Natural killer cell (primary cell): Measurements from ENCODE around the gene GRID2. TPM values are rescaled to one million over a fixed set of nuclear protein-coding genes. Genes with fewer than 3 reads are reported as not detected.

Experiments
- ATAC-seq, 3 donors: fragments of 150-1000 bp in 2 of 3; fragments of 200-7000 bp in 1 of 3; cut with Tn5 transposase; 1 replicate in 1 of 3; 2 replicates in 2 of 3; pipeline ENCODE4 v1.10.0; 2021; ENCODE audit warnings: mild to moderate bottlenecking in 2 of 3, moderate library complexity in 2 of 3
- DNase-seq, 2 donors: peaks; one replicate each; pipeline versions ENCODE4 v3.0.0 to v3.0.0-alpha.2; 2013 to 2021; ENCODE audit warnings: mixed read lengths in 1 of 2
- H3K27ac ChIP-seq: one replicate; pipeline ENCODE4 v1.5.1; 2013; ENCODE audit warnings: mild to moderate bottlenecking, low read length
- H3K27me3 ChIP-seq: one replicate; pipeline ENCODE4 v1.6.1; 2013; ENCODE audit warnings: low read length; ENCODE audit not compliant: control insufficient read depth, insufficient read depth
- H3K36me3 ChIP-seq: one replicate; pipeline ENCODE4 v1.6.1; 2013; ENCODE audit warnings: low read length; ENCODE audit not compliant: control insufficient read depth, insufficient read depth
- H3K4me1 ChIP-seq: one replicate; pipeline ENCODE4 v1.6.1; 2013; ENCODE audit warnings: low read length; ENCODE audit not compliant: control insufficient read depth, insufficient read depth
- H3K4me3 ChIP-seq: one replicate; pipeline ENCODE4 v1.5.1; 2013; ENCODE audit warnings: low read length
- H3K9me3 ChIP-seq: one replicate; pipeline ENCODE4 v1.6.1; 2013; ENCODE audit warnings: low read length; ENCODE audit not compliant: control insufficient read depth, insufficient read depth
- H3K27ac Mint-ChIP-seq, 2 donors: one replicate each; pipeline ENCODE4 v1.8.0; 2022; ENCODE audit warnings: mild to moderate bottlenecking in 2 of 2, mixed read lengths in 2 of 2, moderate library complexity in 1 of 2
- H3K27me3 Mint-ChIP-seq, 2 donors: one replicate each; pipeline ENCODE4 v1.8.0; 2022; ENCODE audit warnings: low read depth in 2 of 2, mixed read lengths in 2 of 2
- H3K36me3 Mint-ChIP-seq: one replicate; pipeline ENCODE4 v1.8.0; 2022; ENCODE audit warnings: mixed read lengths
- H3K4me1 Mint-ChIP-seq, 2 donors: one replicate each; pipeline ENCODE4 v1.8.0; 2022; ENCODE audit warnings: mixed read lengths in 2 of 2
- H3K4me3 Mint-ChIP-seq: one replicate; pipeline ENCODE4 v1.8.0; 2022; ENCODE audit warnings: mild to moderate bottlenecking, moderate library complexity, mixed read lengths
- H3K9me3 Mint-ChIP-seq, 2 donors: one replicate each; pipeline ENCODE4 v1.8.0; 2022; ENCODE audit warnings: mixed read lengths in 2 of 2
- CTCF ChIP-seq: fragments of 200-600 bp; IDR thresholded peaks from one replicate; pipeline ENCODE4 v1.8.0; 2022; ENCODE audit warnings: antibody characterized with exemption
- WGBS: methylation state at CpG from one replicate; pipeline ENCODE4 v1.1.7; 2013; ENCODE audit warnings: missing lambda C conversion rate; ENCODE audit not compliant: insufficient coverage; 5-methylcytosine and 5-hydroxymethylcytosine counted together
- intact Hi-C: fragments of 100-400 bp; cut with micrococcal nuclease; formaldehyde crosslinking; loops from one replicate; pipeline ENCODE4 v1.14.2; 2022
- total RNA-seq, 4 donors: library from RNA; stranded (reverse); fragments of 120-200 nt in 1 of 4; gene quantifications; one replicate each; pipeline versions ENCODE4 v1.2.3 to v1.2.4, GENCODE V29; 2013 to 2022

Gene GRID2
- total RNA-seq, 3 donors from 2014 or later (not counting 1 experiment from before 2014, with no cell fraction given), result not detected

- no peak overlapping the region for H3K27ac Mint-ChIP-seq
- no peaks in the 10 kb centered on the region for H3K4me1 Mint-ChIP-seq
- Histone ChIP-seq H3K36me3 (no peaks in the 10 kb centered on the region), H3K4me3 (no peak overlapping the region), H3K27ac (no peak overlapping the region), H3K4me1 (no peaks in the 10 kb centered on the region), H3K27me3 (no peaks in the 10 kb centered on the region), H3K9me3 (no peaks in the 10 kb centered on the region)
- no CpG with 5 or more reads among the region's 1 CpG for whole genome bisulfite sequencing
- H3K9me3 Mint-ChIP-seq, result peaks cover 8 to 14% of the 10 kb centered on the region in 2 donors
- intact Hi-C loops, result no loop called here
- ATAC-seq (no peak), DNase-seq (no peak)
- no peaks in the 10 kb centered on the region for H3K36me3 Mint-ChIP-seq
- H3K27me3 Mint-ChIP-seq, result no peaks in the 10 kb centered on the region
- no peak for TF ChIP-seq CTCF
- no peak overlapping the region for H3K4me3 Mint-ChIP-seq
These were observed 158.0 kb downstream of the GRID2 start for GRCh38 chr4:92461732-92462131.

DNA sequence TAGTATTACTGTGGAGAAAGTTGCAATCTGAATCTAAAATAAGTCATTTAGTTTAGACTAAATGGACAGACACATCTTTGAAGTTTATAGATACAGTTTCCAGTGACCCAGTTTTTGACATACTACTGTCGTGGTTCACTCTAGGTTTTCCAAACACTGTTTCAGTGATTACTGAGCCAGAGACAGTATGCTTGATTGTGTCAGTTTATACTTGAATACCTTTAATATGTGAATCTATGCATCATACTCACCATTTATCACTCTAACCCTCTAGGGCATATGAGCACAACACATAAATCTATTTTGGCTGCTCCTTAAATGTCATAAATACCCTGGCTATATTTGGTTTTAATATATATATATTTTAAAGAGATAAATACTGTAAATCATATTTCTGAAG, 173.5 kb downstream of the GRID2 start:
- 83% methylated on average over 1 of the region's 1 CpG for WGBS
- H3K4me1 Mint-ChIP-seq, result no peaks in the 10 kb centered on the region
- no peaks in the 10 kb centered on the region for H3K9me3 ChIP-seq
- peaks cover 11 to 14% of the 10 kb centered on the region in 2 donors for H3K9me3 Mint-ChIP-seq
- DNase-seq (no peak), ATAC-seq (no peak)
- no peaks in the 10 kb centered on the region for H3K27me3 ChIP-seq
- no peak overlapping the region for H3K4me3 ChIP-seq
- intact Hi-C loops, result no loop called here
- no peaks in the 10 kb centered on the region for H3K4me1 ChIP-seq
- no peak overlapping the region for H3K27ac ChIP-seq
- no peaks in the 10 kb centered on the region for H3K36me3 Mint-ChIP-seq
- H3K27me3 Mint-ChIP-seq, result no peaks in the 10 kb centered on the region
- no peak overlapping the region for H3K4me3 Mint-ChIP-seq
- TF ChIP-seq CTCF, result no peak
- H3K27ac Mint-ChIP-seq, result no peak overlapping the region
- no peaks in the 10 kb centered on the region for H3K36me3 ChIP-seq

- intact Hi-C loops, result no loop called here
- Mint-ChIP-seq H3K4me3 (no peak overlapping the region), H3K27me3 (no peaks in the 10 kb centered on the region), H3K9me3 (peaks cover 4 to 18% of the 10 kb centered on the region in 2 donors), H3K36me3 (no peaks in the 10 kb centered on the region), H3K27ac (no peak overlapping the region), H3K4me1 (no peaks in the 10 kb centered on the region)
- no peak for DNase-seq
- no peak for ATAC-seq
- no peaks in the 10 kb centered on the region for H3K27me3 ChIP-seq
- 87% methylated on average over 3 of the region's 3 CpGs for WGBS
- no peaks in the 10 kb centered on the region for H3K9me3 ChIP-seq
- H3K27ac ChIP-seq, result no peak overlapping the region
- no peaks in the 10 kb centered on the region for H3K4me1 ChIP-seq
- TF ChIP-seq CTCF, result no peak
- H3K4me3 ChIP-seq, result no peak overlapping the region
- H3K36me3 ChIP-seq, result no peaks in the 10 kb centered on the region
These were observed 179.6 kb downstream of the GRID2 start for GRCh38 chr4:92483341-92483740.

- TF ChIP-seq CTCF, result no peak
- no peak overlapping the region for H3K4me3 ChIP-seq
- intact Hi-C loops, result no loop called here
- WGBS, result 44% methylated on average over 1 of the region's 1 CpG
- Mint-ChIP-seq H3K36me3 (no peaks in the 10 kb centered on the region), H3K27ac (no peak overlapping the region), H3K4me3 (no peak overlapping the region), H3K9me3 (peaks cover 0 to 13% of the 10 kb centered on the region in 2 donors), H3K27me3 (no peaks in the 10 kb centered on the region), H3K4me1 (no peaks in the 10 kb centered on the region)
- no peaks in the 10 kb centered on the region for H3K9me3 ChIP-seq
- DNase-seq (no peak), ATAC-seq (no peak)
- no peaks in the 10 kb centered on the region for H3K27me3 ChIP-seq
- H3K27ac ChIP-seq, result no peak overlapping the region
- H3K4me1 ChIP-seq, result no peaks in the 10 kb centered on the region
- H3K36me3 ChIP-seq, result no peaks in the 10 kb centered on the region
These were observed 184.7 kb downstream of the GRID2 start for GRCh38 chr4:92488496-92488895.
